B cell (primary cell): ENCODE data around the gene TBC1D22A. TPM values are rescaled to one million over a fixed set of nuclear protein-coding genes. Genes with fewer than 3 reads are reported as not detected.

Source experiments
- ATAC-seq: fragments of 200-7000 bp; cut with Tn5 transposase; one replicate; pipeline ENCODE4 v1.10.0; 2021; ENCODE audit warnings: low read depth, mild to moderate bottlenecking, moderate number of reproducible peaks, moderate library complexity
- CTCF ChIA-PET: fragments of 350-600 bp; sonication (Branson Sonifier 250); formaldehyde crosslinking; loops from one replicate; lab custom pipeline; 2021; ENCODE audit warnings: antibody characterized with exemption, inconsistent platforms; lab: Charles Lee
- POLR2A ChIA-PET: fragments of 350-600 bp; sonication (Branson Sonifier 250); formaldehyde crosslinking; loops from one replicate; lab custom pipeline; 2021; ENCODE audit warnings: antibody characterized with exemption; lab: Charles Lee
- DNase-seq: peaks from one replicate; pipeline ENCODE4 v3.0.0; 2013
- H2AFZ ChIP-seq: 2 replicates; pipeline ENCODE4 v1.6.1; 2012; ENCODE audit warnings: mild to moderate bottlenecking, low read depth, low read length; ENCODE audit not compliant: insufficient read depth, poor library complexity, severe bottlenecking
- H3K27ac ChIP-seq, 2 donors: 1 replicate in 1 of 2; 2 replicates in 1 of 2; pipeline ENCODE4 v1.5.1; 2012 to 2013; ENCODE audit warnings: low read length in 2 of 2, mild to moderate bottlenecking in 2 of 2, moderate library complexity in 1 of 2
- H3K27me3 ChIP-seq, 4 experiments: fragments of 200-600 bp in 1 of 4; sonication (generic) in 1 of 4; replicated peaks in 1 of 4; 1 replicate in 2 of 4; 2 replicates in 2 of 4; pipeline versions ENCODE4 v1.6.1 to v1.7.0; 2013 to 2016; ENCODE audit warnings: low read length in 3 of 4, mild to moderate bottlenecking in 2 of 4, mixed read lengths in 1 of 4, moderate library complexity in 1 of 4; ENCODE audit not compliant: insufficient read depth in 4 of 4, control insufficient read depth in 3 of 4; ENCODE audit errors: control extremely low read depth in 1 of 4
- H3K36me3 ChIP-seq, 2 experiments: replicated peaks in 1 of 2; 1 replicate in 1 of 2; 2 replicates in 1 of 2; pipeline versions ENCODE4 v1.6.1 to v1.7.1; 2013; ENCODE audit warnings: low read length in 1 of 2; ENCODE audit not compliant: insufficient read depth in 2 of 2, control insufficient read depth in 1 of 2; ENCODE audit errors: control extremely low read depth in 1 of 2, extremely low read depth in 1 of 2
- H3K4me1 ChIP-seq, 2 donors: fragments of 200-600 bp in 1 of 2; sonication (generic) in 1 of 2; 1 replicate in 1 of 2; 2 replicates in 1 of 2; pipeline versions ENCODE4 v1.5.1 to v1.6.1; 2013 to 2017; ENCODE audit warnings: low read length in 2 of 2; ENCODE audit not compliant: control insufficient read depth in 2 of 2, insufficient read depth in 2 of 2
- H3K4me2 ChIP-seq: replicated peaks from 2 replicates; pipeline ENCODE3; 2012; ENCODE audit warnings: mild to moderate bottlenecking, low read depth, low read length; ENCODE audit not compliant: poor library complexity, severe bottlenecking
- H3K4me3 ChIP-seq, 5 experiments: fragments of 200-600 bp in 1 of 5; sonication (generic) in 1 of 5; 1 replicate in 3 of 5; 2 replicates in 2 of 5; pipeline versions ENCODE4 v1.5.1 to v1.7.0; 2011 to 2016; ENCODE audit warnings: low read length in 4 of 5, mild to moderate bottlenecking in 4 of 5, low read depth in 2 of 5, control low read depth in 1 of 5, moderate library complexity in 1 of 5; ENCODE audit not compliant: insufficient read depth in 1 of 5; ENCODE audit errors: control extremely low read depth in 1 of 5, extremely low read depth in 1 of 5
- H3K79me2 ChIP-seq: fragments of 200-600 bp; sonication (generic); one replicate; pipeline ENCODE4 v1.6.0; 2016; ENCODE audit warnings: low read length; ENCODE audit not compliant: control insufficient read depth, insufficient read depth
- H3K9ac ChIP-seq: fragments of 200-600 bp; sonication (generic); 2 replicates; pipeline ENCODE4 v1.6.1; 2017; ENCODE audit warnings: mild to moderate bottlenecking, low read length, moderate library complexity
- H3K9me3 ChIP-seq, 3 donors: one replicate each; pipeline versions ENCODE4 v1.6.1 to v1.7.1; 2013; ENCODE audit warnings: low read length in 2 of 3; ENCODE audit not compliant: control insufficient read depth in 2 of 3, insufficient read depth in 1 of 3; ENCODE audit errors: control extremely low read depth in 1 of 3
- H4K20me1 ChIP-seq: 2 replicates; pipeline ENCODE4 v1.6.0; 2012; ENCODE audit warnings: mild to moderate bottlenecking, low read length; ENCODE audit not compliant: insufficient read depth, control insufficient read depth, poor library complexity, severe bottlenecking
- H3K27ac Mint-ChIP-seq: one replicate; pipeline ENCODE4 v1.8.0; 2021; ENCODE audit warnings: mixed read lengths
- H3K27me3 Mint-ChIP-seq: one replicate; pipeline ENCODE4 v1.8.0; 2021; ENCODE audit warnings: mixed read lengths
- H3K4me1 Mint-ChIP-seq: one replicate; pipeline ENCODE4 v1.8.0; 2021; ENCODE audit warnings: mixed read lengths
- H3K4me3 Mint-ChIP-seq: one replicate; pipeline ENCODE4 v1.8.0; 2021; ENCODE audit warnings: mixed read lengths
- H3K9me3 Mint-ChIP-seq: one replicate; pipeline ENCODE4 v1.8.0; 2022; ENCODE audit warnings: mixed read lengths; ENCODE audit not compliant: insufficient read depth
- CTCF ChIP-seq: fragments of 200-600 bp; IDR thresholded peaks from one replicate; pipeline ENCODE4 v1.8.0; 2022; ENCODE audit warnings: antibody characterized with exemption, mild to moderate bottlenecking
- EZH2 ChIP-seq: IDR thresholded peaks from 2 replicates; pipeline ENCODE4 v1.6.1; 2012; ENCODE audit warnings: borderline replicate concordance, low read depth, mild to moderate bottlenecking, moderate library complexity, low read length; ENCODE audit not compliant: insufficient read depth, poor library complexity, severe bottlenecking
- WGBS: methylation state at CpG from one replicate; pipeline ENCODE4 v1.1.5; 2013; ENCODE audit warnings: missing lambda C conversion rate; ENCODE audit not compliant: insufficient coverage; 5-methylcytosine and 5-hydroxymethylcytosine counted together
- intact Hi-C: fragments of 100-400 bp; cut with micrococcal nuclease; formaldehyde crosslinking; loops from one replicate; pipeline ENCODE4 v1.10.0; 2022
- polyA plus RNA-seq: library from polyadenylated mRNA; depleted of rRNA; stranded (reverse); fragments of >200 nt; gene quantifications from 2 replicates; pipeline ENCODE4 v1.2.3, GENCODE V29; 2012
- total RNA-seq, 2 donors: library from RNA; stranded (reverse); fragments of 120-200 nt in 1 of 2; gene quantifications; 1 replicate in 1 of 2; 2 replicates in 1 of 2; pipeline versions ENCODE4 v1.2.3 to v1.2.4, GENCODE V29; 2013 to 2022

Gene TBC1D22A
- total and polyA plus RNA-seq, 2 donors (not counting 1 experiment from before 2014, with no cell fraction given) = 73.8 to 128 TPM

GRCh38 chr22:46842606-46843005, 80.2 kb downstream of the TBC1D22A start:
- Mint-ChIP-seq H3K9me3 (no peaks in the 10 kb centered on the region), H3K27me3 (no peaks in the 10 kb centered on the region), H3K4me1 (peaks cover 21% of the 10 kb centered on the region), H3K27ac (peak overlapping the region; percentile 32), H3K4me3 (no peak overlapping the region)
- ChIA-PET POLR2A (no interaction called here), CTCF (no interaction called here)
- Histone ChIP-seq H3K79me2 (peaks cover 100% of the 10 kb centered on the region), H3K4me1 (no peaks in the 10 kb centered on the region), H3K27me3 (no peaks in the 10 kb centered on the region), H2AFZ (no peak overlapping the region), H3K4me2 (no peak overlapping the region), H3K9ac (no peak overlapping the region), H4K20me1 (peaks cover 79% of the 10 kb centered on the region), H3K9me3 (no peaks in the 10 kb centered on the region), H3K4me3 (no peak overlapping the region), H3K36me3 (peaks cover 2 to 35% of the 10 kb centered on the region in 2 experiments), H3K27ac (no peak overlapping the region)
- no peak for ATAC-seq
- intact Hi-C loops = no loop called here
- DNase-seq = no peak
- WGBS = over 99% methylated on average over 11 of the region's 11 CpGs
- TF ChIP-seq EZH2 (no peak), CTCF (no peak)

- H4K20me1 ChIP-seq = peaks cover 90% of the 10 kb centered on the region
- H3K9me3 ChIP-seq = no peaks in the 10 kb centered on the region
- 96% methylated on average over 10 of the region's 10 CpGs for WGBS
- CTCF ChIA-PET = no interaction called here
- POLR2A ChIA-PET = no interaction called here
- no peak overlapping the region for H3K4me3 Mint-ChIP-seq
- peaks cover 2 to 42% of the 10 kb centered on the region in 2 experiments for H3K36me3 ChIP-seq
- TF ChIP-seq EZH2 = no peak
- no peaks in the 10 kb centered on the region for H3K27me3 ChIP-seq
- no peak overlapping the region for H3K4me3 ChIP-seq
- intact Hi-C loops = no loop called here
- DNase-seq (no peak), ATAC-seq (no peak)
- no peak overlapping the region for H3K4me2 ChIP-seq
- H3K4me1 ChIP-seq = no peaks in the 10 kb centered on the region
- H3K27ac ChIP-seq = no peak overlapping the region
- no peak overlapping the region for H3K9ac ChIP-seq
- H2AFZ ChIP-seq = no peak overlapping the region
- H3K4me1 Mint-ChIP-seq = peaks cover 21% of the 10 kb centered on the region
- H3K79me2 ChIP-seq = peaks cover 100% of the 10 kb centered on the region
- no peaks in the 10 kb centered on the region for H3K27me3 Mint-ChIP-seq
- H3K27ac Mint-ChIP-seq = no peak overlapping the region
- no peaks in the 10 kb centered on the region for H3K9me3 Mint-ChIP-seq
Measured at GRCh38 chr22:46843821-46844255, 81.4 kb downstream of the TBC1D22A start.
